ENCODE measurements around the gene ACOX3.
"Not testable (repeated sequence)": the region's sequence is repeated elsewhere in the genome, so short reads cannot be mapped to it uniquely, and the experiment has no call there.

ACOX3 gene

DNA sequence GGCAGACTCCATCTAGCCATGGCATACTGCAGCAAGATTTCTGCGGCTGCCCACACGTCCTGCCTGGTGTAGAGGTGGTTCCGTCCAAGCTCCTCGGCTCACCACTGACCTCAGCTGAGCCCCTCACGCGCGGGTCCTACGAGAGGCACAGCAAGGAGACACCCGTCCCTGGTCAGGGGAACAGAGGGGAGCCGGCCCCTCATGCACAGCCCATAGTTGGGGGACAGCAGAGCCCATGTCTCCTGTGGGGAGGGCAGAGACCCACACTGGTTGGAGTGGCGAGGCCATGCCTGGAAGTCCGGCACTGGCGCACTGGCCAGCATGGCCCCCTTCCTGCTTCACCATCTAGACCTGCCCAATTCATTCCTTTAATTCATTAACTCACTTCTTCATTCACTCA lies 90.2 kb downstream of the ACOX3 start:
- no peaks in the 10 kb centered on the region for H3K79me2 ChIP-seq (ENCODE audit: insufficient read depth, low read length)
- H3K4me1 ChIP-seq (ENCODE audit: insufficient read depth, low read length, poor library complexity, severe bottlenecking) = no peaks in the 10 kb centered on the region
- H3F3A ChIP-seq (ENCODE audit: low read depth) = no peaks in the 10 kb centered on the region
- no peaks in the 10 kb centered on the region; the same call in 1 of the 2 replicates for H3K9me3 ChIP-seq (ENCODE audit: insufficient read depth, low read depth, low read length)
- no peak overlapping the region for H3K4me3 ChIP-seq (ENCODE audit: low read length, poor library complexity, severe bottlenecking)
- no peak overlapping the region for H3K9ac ChIP-seq (ENCODE audit: low read depth, low read length, poor library complexity, severe bottlenecking)
- no peaks in the 10 kb centered on the region for H4K20me1 ChIP-seq (ENCODE audit: insufficient read depth, low read length, poor library complexity, severe bottlenecking)
- no peaks in the 10 kb centered on the region for H3K9me2 ChIP-seq (replicated peaks; ENCODE audit: low read depth, low read length)
- H3K27me3 ChIP-seq (ENCODE audit: insufficient read depth, low read length, poor library complexity, severe bottlenecking) = no peaks in the 10 kb centered on the region
- H3K36me3 ChIP-seq (ENCODE audit: insufficient read depth, low read length) = no peaks in the 10 kb centered on the region
- H2AFZ ChIP-seq (ENCODE audit: low read length) = no peak overlapping the region
- H3K4me2 ChIP-seq (ENCODE audit: low read depth, low read length, poor library complexity, severe bottlenecking) = no peak overlapping the region
- TF ChIP-seq EZH2phosphoT487 (IDR thresholded peaks at IDR 0.05; ENCODE audit: borderline replicate concordance) = no peak
- TF ChIP-seq, protein P1, sequence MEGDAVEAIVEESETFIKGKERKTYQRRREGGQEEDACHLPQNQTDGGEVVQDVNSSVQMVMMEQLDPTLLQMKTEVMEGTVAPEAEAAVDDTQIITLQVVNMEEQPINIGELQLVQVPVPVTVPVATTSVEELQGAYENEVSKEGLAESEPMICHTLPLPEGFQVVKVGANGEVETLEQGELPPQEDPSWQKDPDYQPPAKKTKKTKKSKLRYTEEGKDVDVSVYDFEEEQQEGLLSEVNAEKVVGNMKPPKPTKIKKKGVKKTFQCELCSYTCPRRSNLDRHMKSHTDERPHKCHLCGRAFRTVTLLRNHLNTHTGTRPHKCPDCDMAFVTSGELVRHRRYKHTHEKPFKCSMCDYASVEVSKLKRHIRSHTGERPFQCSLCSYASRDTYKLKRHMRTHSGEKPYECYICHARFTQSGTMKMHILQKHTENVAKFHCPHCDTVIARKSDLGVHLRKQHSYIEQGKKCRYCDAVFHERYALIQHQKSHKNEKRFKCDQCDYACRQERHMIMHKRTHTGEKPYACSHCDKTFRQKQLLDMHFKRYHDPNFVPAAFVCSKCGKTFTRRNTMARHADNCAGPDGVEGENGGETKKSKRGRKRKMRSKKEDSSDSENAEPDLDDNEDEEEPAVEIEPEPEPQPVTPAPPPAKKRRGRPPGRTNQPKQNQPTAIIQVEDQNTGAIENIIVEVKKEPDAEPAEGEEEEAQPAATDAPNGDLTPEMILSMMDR (conservative IDR thresholded peaks at IDR 0.05; ENCODE audit: low read length) = no peak

DNA sequence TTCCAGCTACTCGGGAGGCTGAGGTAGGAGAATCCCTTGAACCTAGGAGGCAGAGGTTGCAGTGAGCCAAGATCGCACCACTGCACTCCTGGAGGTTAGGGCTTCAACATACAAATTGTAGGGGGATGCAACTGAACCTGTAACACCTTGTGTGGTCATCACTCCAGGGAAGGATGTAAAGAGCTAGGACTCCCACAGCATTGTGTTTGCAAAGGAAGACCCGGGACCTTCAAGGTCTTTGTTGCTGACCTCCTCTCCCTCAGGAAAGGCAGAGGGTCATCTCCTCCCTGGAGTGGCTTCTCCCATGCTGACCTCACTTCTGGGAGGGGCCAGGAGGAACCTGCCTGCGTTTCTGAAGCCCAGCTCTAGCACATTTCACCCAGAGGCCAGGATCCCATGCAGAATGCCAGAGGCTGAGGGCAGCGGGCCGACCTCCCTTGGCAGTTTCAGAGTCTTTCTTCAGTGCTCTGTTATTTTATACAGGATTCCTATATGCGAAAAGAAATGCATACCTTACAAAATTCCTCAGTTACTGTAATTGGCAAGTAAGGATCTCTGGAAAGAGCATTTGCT lies 90.8 kb downstream of the ACOX3 start:
- H3K27me3 ChIP-seq (ENCODE audit: insufficient read depth, low read length, poor library complexity, severe bottlenecking) = no peaks in the 10 kb centered on the region
- no peaks in the 10 kb centered on the region for H3K9me2 ChIP-seq (replicated peaks; ENCODE audit: low read depth, low read length)
- H3K4me3 ChIP-seq (ENCODE audit: low read length, poor library complexity, severe bottlenecking) = no peak overlapping the region
- H3K79me2 ChIP-seq (ENCODE audit: insufficient read depth, low read length) = no peaks in the 10 kb centered on the region
- H4K20me1 ChIP-seq (ENCODE audit: insufficient read depth, low read length, poor library complexity, severe bottlenecking) = no peaks in the 10 kb centered on the region
- H3K9me3 ChIP-seq (ENCODE audit: insufficient read depth, low read depth, low read length) = no peaks in the 10 kb centered on the region; the same call in 1 of the 2 replicates
- no peak overlapping the region for H3K4me2 ChIP-seq (ENCODE audit: low read depth, low read length, poor library complexity, severe bottlenecking)
- TF ChIP-seq, protein P1 (conservative IDR thresholded peaks at IDR 0.05; ENCODE audit: low read length) = no peak
- no peak for TF ChIP-seq EZH2phosphoT487 (IDR thresholded peaks at IDR 0.05; ENCODE audit: borderline replicate concordance)
- no peak overlapping the region for H2AFZ ChIP-seq (ENCODE audit: low read length)
- no peak overlapping the region for H3K9ac ChIP-seq (ENCODE audit: low read depth, low read length, poor library complexity, severe bottlenecking)
- no peaks in the 10 kb centered on the region for H3K4me1 ChIP-seq (ENCODE audit: insufficient read depth, low read length, poor library complexity, severe bottlenecking)
- no peaks in the 10 kb centered on the region for H3K36me3 ChIP-seq (ENCODE audit: insufficient read depth, low read length)
- H3F3A ChIP-seq (ENCODE audit: low read depth) = no peaks in the 10 kb centered on the region

DNA sequence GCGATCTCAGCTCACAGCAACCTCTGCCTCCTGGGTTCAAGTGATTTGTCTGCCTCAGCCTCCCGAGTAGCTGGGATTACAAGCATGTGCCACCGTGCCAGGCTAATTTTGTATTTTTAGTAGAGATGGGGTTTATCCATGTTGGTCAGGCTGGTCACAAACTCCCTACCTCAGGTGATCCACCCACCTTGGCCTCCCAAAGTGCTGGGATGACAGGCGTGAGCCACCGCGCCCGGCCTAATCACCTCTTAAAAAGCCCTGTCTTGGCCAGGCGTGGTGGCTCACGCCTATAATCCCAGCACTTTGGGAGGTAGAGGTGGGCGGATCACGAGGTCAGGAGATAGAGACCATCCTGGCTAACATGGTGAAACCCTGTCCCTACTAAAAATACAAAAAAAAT lies 91.3 kb downstream of the ACOX3 start:
- H2AFZ ChIP-seq (ENCODE audit: low read length); H3K27me3 ChIP-seq (ENCODE audit: insufficient read depth, low read length, poor library complexity, severe bottlenecking); H3K4me2 ChIP-seq (ENCODE audit: low read depth, low read length, poor library complexity, severe bottlenecking); H3K9me3 ChIP-seq (ENCODE audit: insufficient read depth, low read depth, low read length); H3K9me2 ChIP-seq (replicated peaks; ENCODE audit: low read depth, low read length); H4K20me1 ChIP-seq (ENCODE audit: insufficient read depth, low read length, poor library complexity, severe bottlenecking); H3K4me1 ChIP-seq (ENCODE audit: insufficient read depth, low read length, poor library complexity, severe bottlenecking); H3K36me3 ChIP-seq (ENCODE audit: insufficient read depth, low read length); H3K79me2 ChIP-seq (ENCODE audit: insufficient read depth, low read length); H3K4me3 ChIP-seq (ENCODE audit: low read length, poor library complexity, severe bottlenecking); H3F3A ChIP-seq (ENCODE audit: low read depth); H3K9ac ChIP-seq (ENCODE audit: low read depth, low read length, poor library complexity, severe bottlenecking): not testable (repeated sequence)

DNA sequence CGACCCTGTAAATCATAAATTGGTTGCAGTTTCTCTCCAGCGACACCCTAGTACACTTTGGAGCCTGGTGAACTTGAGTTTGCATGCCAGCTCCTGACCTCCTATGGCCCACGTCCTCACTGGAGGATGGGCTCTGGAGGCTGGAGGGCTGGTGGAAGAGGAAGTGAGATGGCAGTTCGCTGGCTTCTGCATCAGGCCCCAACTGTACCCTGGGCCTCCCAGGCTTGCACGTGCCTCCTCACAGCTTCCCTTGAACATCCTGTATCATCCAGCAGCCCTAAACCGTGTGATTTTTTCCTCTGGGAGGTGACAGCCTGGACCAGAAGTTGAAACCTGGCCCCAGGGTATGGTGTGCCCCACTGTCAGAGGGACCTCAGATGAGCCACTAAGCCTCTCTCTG lies 92.5 kb downstream of the ACOX3 start:
- H2AFZ ChIP-seq (ENCODE audit: low read length) = no peak overlapping the region
- H3K9me3 ChIP-seq (ENCODE audit: insufficient read depth, low read depth, low read length) = no peaks in the 10 kb centered on the region; the same call in 1 of the 2 replicates
- H3K9ac ChIP-seq (ENCODE audit: low read depth, low read length, poor library complexity, severe bottlenecking) = no peak overlapping the region
- H3K9me2 ChIP-seq (replicated peaks; ENCODE audit: low read depth, low read length) = no peaks in the 10 kb centered on the region
- no peak overlapping the region for H3K4me2 ChIP-seq (ENCODE audit: low read depth, low read length, poor library complexity, severe bottlenecking)
- no peak overlapping the region for H3K4me3 ChIP-seq (ENCODE audit: low read length, poor library complexity, severe bottlenecking)
- H3K4me1 ChIP-seq (ENCODE audit: insufficient read depth, low read length, poor library complexity, severe bottlenecking) = no peaks in the 10 kb centered on the region
- no peak for TF ChIP-seq EZH2phosphoT487 (IDR thresholded peaks at IDR 0.05; ENCODE audit: borderline replicate concordance)
- TF ChIP-seq, protein P1 (conservative IDR thresholded peaks at IDR 0.05; ENCODE audit: low read length) = no peak
- no peaks in the 10 kb centered on the region for H3K36me3 ChIP-seq (ENCODE audit: insufficient read depth, low read length)
- H3F3A ChIP-seq (ENCODE audit: low read depth) = no peaks in the 10 kb centered on the region
- H3K27me3 ChIP-seq (ENCODE audit: insufficient read depth, low read length, poor library complexity, severe bottlenecking) = no peaks in the 10 kb centered on the region
- H3K79me2 ChIP-seq (ENCODE audit: insufficient read depth, low read length) = no peaks in the 10 kb centered on the region
- no peaks in the 10 kb centered on the region for H4K20me1 ChIP-seq (ENCODE audit: insufficient read depth, low read length, poor library complexity, severe bottlenecking)
